ENCODE measurements around the gene UST. TPM values are rescaled to one million over a fixed set of nuclear protein-coding genes. Genes with fewer than 3 reads are reported as not detected.
A peak's percentile ranks its signal among the peaks of the same experiment; 100 is the strongest.

Gene UST
- total and polyA plus RNA-seq, 8 donors, result 3.7 to 20.9 (median 8.6) TPM

GRCh38 chr6:149016716-149017115 lies 269.9 kb downstream of the UST start:
- no peaks in the 10 kb centered on the region for H3K4me1 ChIP-seq
- H3K9me3 ChIP-seq, result no peaks in the 10 kb centered on the region
- H3K4me3 ChIP-seq, result no peak overlapping the region
- H3K36me3 ChIP-seq, result no peaks in the 10 kb centered on the region
- ATAC-seq (no peak), DNase-seq (no peak), FAIRE-seq (no peak)
- TF ChIP-seq CTCF (IDR thresholded peaks at IDR 0.05), result no peak
- H3K27me3 ChIP-seq, result no peaks in the 10 kb centered on the region
- intact Hi-C loops (cut with DNase I), result no loop called here
- H3K27ac ChIP-seq, result no peak overlapping the region
- 91 to 94% methylated on average over 7 of the region's 7 CpGs for WGBS, 2 donors

GRCh38 chr6:149020319-149020718 lies 273.5 kb downstream of the UST start:
- ATAC-seq (no peak), FAIRE-seq (no peak), DNase-seq (no peak)
- H3K27ac ChIP-seq, result no peak overlapping the region
- no peaks in the 10 kb centered on the region for H3K9me3 ChIP-seq
- TF ChIP-seq CTCF (IDR thresholded peaks at IDR 0.05), result no peak
- intact Hi-C loops (cut with DNase I), result loop anchor here in 1 of 3 donors (10.0 kb wide), 1 partner anchor 414 kb away; no protein-coding TSS in a partner anchor
- peaks cover 0 to 5% (median 0%) of the 10 kb centered on the region in 3 donors for H3K36me3 ChIP-seq
- no peak overlapping the region for H3K4me3 ChIP-seq
- no peaks in the 10 kb centered on the region for H3K27me3 ChIP-seq
- no peaks in the 10 kb centered on the region for H3K4me1 ChIP-seq
- 82 to 85% methylated on average over 3 of the region's 3 CpGs for WGBS, 2 donors

- H3K36me3 ChIP-seq, result peaks cover 0 to 5% (median 0%) of the 10 kb centered on the region in 3 donors
- intact Hi-C loops (cut with DNase I), result loop anchor here in 1 of 3 donors (10.0 kb wide), 1 partner anchor 410 kb away; no protein-coding TSS in a partner anchor
- WGBS, 2 donors, result 87 to 96% methylated on average over 1 of the region's 1 CpG
- no peak for FAIRE-seq
- no peak overlapping the region for H3K27ac ChIP-seq
- H3K4me1 ChIP-seq, result peaks cover 0 to 5% (median 0%) of the 10 kb centered on the region in 3 donors
- H3K4me3 ChIP-seq, result no peak overlapping the region
- no peak for ATAC-seq
- no peaks in the 10 kb centered on the region for H3K27me3 ChIP-seq
- DNase-seq, result no peak
- no peaks in the 10 kb centered on the region for H3K9me3 ChIP-seq
- no peak for TF ChIP-seq CTCF (IDR thresholded peaks at IDR 0.05)
Observed at GRCh38 chr6:149024361-149024760, 277.5 kb downstream of the UST start.

GRCh38 chr6:149025061-149025460 lies 278.2 kb downstream of the UST start:
- Histone ChIP-seq H3K27ac (no peak overlapping the region), H3K27me3 (no peaks in the 10 kb centered on the region), H3K36me3 (peaks cover 0 to 5% (median 0%) of the 10 kb centered on the region in 3 donors), H3K4me1 (peaks cover 0 to 5% (median 0%) of the 10 kb centered on the region in 3 donors), H3K9me3 (no peaks in the 10 kb centered on the region), H3K4me3 (no peak overlapping the region)
- FAIRE-seq (no peak), ATAC-seq (no peak), DNase-seq (no peak)
- 86 to 89% methylated on average over 2 of the region's 2 CpGs for WGBS, 2 donors
- no peak for TF ChIP-seq CTCF (IDR thresholded peaks at IDR 0.05)
- intact Hi-C loops (cut with DNase I), result loop anchor here in 2 of 3 donors (5.0 to 10.0 kb wide), 2 partner anchors 407 to 410 kb away; no protein-coding TSS in a partner anchor

GRCh38 chr6:149026530-149026942 lies 279.7 kb downstream of the UST start:
- intact Hi-C loops (cut with DNase I), result loop anchor here in 2 of 3 donors (5.0 to 10.0 kb wide), 2 partner anchors 406 to 408 kb away; no protein-coding TSS in a partner anchor
- Histone ChIP-seq H3K36me3 (peaks cover 0 to 5% (median 0%) of the 10 kb centered on the region in 3 donors), H3K4me3 (no peak overlapping the region), H3K27ac (no peak overlapping the region), H3K27me3 (no peaks in the 10 kb centered on the region), H3K4me1 (peaks cover 0 to 5% (median 0%) of the 10 kb centered on the region in 3 donors), H3K9me3 (no peaks in the 10 kb centered on the region)
- no peak for FAIRE-seq
- no peak for TF ChIP-seq CTCF (IDR thresholded peaks at IDR 0.05)
- no peak for DNase-seq
- peak in 3 of 4 donors; percentile 25 to 36 (median 27) for ATAC-seq
- 67 to 68% methylated on average over 4 of the region's 4 CpGs for WGBS, 2 donors
